Motor neuron (in vitro differentiated cells): Measurements from ENCODE around the gene SLC12A5. TPM values are rescaled to one million over a fixed set of nuclear protein-coding genes. Genes with fewer than 3 reads are reported as not detected.
A peak's percentile ranks its signal among the peaks of the same experiment; 100 is the strongest.

Experiments used
- ATAC-seq, 8 experiments: fragments of 200-7000 bp; cut with Tn5 transposase; replicated peaks in 6 of 8; 2 replicates each; pipeline ENCODE4 v1.8.0; 2021; ENCODE audit warnings: mild to moderate bottlenecking in 8 of 8, moderate library complexity in 8 of 8
- H3K27ac ChIP-seq, 2 donors: fragments of 250-450 bp; sonication (Bioruptor Pico); 2 replicates each; pipeline ENCODE4 v1.9.0; 2021; ENCODE audit warnings: antibody characterized with exemption in 2 of 2, mild to moderate bottlenecking in 2 of 2, moderate library complexity in 1 of 2
- H3K4me1 ChIP-seq, 2 donors: fragments of 250-450 bp; sonication (Bioruptor Pico); replicated peaks in 1 of 2; 2 replicates each; pipeline ENCODE4 v1.6.1; 2021; ENCODE audit warnings: antibody characterized with exemption in 2 of 2, mild to moderate bottlenecking in 2 of 2, moderate library complexity in 1 of 2
- H3K4me3 ChIP-seq, 5 donors: fragments of 250-450 bp; sonication (Bioruptor Pico); 2 replicates each; pipeline ENCODE4 v1.9.0; 2021; ENCODE audit warnings: antibody characterized with exemption in 5 of 5, mild to moderate bottlenecking in 5 of 5, moderate library complexity in 4 of 5
- WGBS, 10 experiments: fragments of 450-650 bp; shearing (Covaris generic); methylation state at CpG; one replicate each; pipeline ENCODE4 v1.0.0; 2022; 5-methylcytosine and 5-hydroxymethylcytosine counted together
- in situ Hi-C, 9 experiments: fragments of 400-800 bp; cut with MboI; loops; one replicate each; pipeline ENCODE4 v1.15.0; 2021; ENCODE audit warnings: low sequenced_read_pairs in 9 of 9, low pct_unique_long_range_greater_than_20kb in 2 of 9; ENCODE audit not compliant: unreplicated experiment in 9 of 9
- total RNA-seq, 8 experiments: library from RNA; unstranded; fragments of 300-600 nt; gene quantifications; 2 replicates each; pipeline versions ENCODE4 v1.2.3 to v1.2.4, GENCODE V29; 2022

Gene SLC12A5
- total RNA-seq, 8 experiments from 2014 or later, result 0.81 to 55.8 (median 25.1) TPM

DNA sequence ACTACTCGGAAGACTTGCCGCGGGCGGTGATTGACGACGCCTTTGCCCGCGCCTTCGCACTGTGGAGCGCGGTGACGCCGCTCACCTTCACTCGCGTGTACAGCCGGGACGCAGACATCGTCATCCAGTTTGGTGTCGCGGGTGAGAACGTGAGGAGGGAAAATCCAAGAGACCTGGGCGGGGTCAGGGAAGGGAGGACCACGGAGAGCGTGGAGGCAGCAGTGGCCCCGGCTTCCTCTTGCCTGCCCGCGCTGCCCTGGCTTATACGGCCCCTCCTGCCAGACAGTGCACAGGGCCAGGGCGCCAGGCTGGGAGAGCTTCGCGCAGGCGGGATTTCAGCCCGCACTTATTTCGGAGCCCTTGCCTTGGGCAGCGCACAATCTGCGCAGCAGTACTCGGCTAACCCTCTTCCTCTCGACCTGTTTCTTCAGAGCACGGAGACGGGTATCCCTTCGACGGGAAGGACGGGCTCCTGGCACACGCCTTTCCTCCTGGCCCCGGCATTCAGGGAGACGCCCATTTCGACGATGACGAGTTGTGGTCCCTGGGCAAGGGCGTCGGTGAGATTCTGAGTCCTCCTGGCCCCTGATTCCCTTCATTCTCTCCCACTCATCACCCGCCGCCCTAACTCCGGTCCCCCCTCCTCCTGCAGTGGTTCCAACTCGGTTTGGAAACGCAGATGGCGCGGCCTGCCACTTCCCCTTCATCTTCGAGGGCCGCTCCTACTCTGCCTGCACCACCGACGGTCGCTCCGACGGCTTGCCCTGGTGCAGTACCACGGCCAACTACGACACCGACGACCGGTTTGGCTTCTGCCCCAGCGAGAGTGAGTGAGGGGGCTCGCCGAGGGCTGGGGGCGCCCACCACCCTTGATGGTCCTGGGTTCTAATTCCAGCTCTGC is 18.3 kb upstream of the SLC12A5 start:
- H3K27ac ChIP-seq, result no peak overlapping the region
- 0 to 68% (median 12%) methylated on average over 2 to 24 of the region's 74 CpGs; no CpG with 5 or more reads in 3 of the 10 experiments for WGBS, 10 experiments
- in situ Hi-C loops, result loop anchor here in 1 of 9 experiments (25.0 kb wide), 1 partner anchor 327 kb away; no protein-coding TSS in a partner anchor
- H3K4me3 ChIP-seq, result no peak overlapping the region
- peak in 5 of 8 experiments; percentile 6 to 16 (median 7) for ATAC-seq
- H3K4me1 ChIP-seq, result peaks cover 0 to 6% of the 10 kb centered on the region in 2 donors

DNA sequence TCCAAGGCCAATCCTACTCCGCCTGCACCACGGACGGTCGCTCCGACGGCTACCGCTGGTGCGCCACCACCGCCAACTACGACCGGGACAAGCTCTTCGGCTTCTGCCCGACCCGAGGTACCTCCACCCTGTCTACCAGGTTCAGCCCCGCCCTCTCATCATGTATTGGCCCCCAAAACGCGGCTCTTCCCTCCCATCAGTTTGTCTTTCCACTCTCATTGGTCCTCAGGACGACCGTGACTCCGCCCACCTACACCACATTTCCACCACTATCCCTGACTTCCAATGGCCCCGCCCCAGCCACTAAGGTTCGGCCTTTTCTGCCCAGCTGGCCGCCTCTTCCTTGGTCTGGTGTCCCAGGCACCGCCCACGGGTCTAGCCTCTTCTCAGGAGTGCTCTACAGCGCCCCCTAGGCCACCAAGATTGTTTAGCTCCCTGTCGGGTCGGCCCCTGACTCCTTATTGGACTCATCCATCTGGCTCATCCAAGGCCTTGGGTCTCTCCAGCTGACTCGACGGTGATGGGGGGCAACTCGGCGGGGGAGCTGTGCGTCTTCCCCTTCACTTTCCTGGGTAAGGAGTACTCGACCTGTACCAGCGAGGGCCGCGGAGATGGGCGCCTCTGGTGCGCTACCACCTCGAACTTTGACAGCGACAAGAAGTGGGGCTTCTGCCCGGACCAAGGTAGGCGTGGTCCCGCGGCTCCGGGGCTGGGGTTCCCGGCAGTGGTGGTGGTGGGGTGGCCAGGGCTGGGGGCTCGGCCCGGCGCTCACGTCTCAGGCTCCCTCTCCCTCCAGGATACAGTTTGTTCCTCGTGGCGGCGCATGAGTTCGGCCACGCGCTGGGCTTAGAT is 17.2 kb upstream of the SLC12A5 start:
- WGBS, 10 experiments, result 0 to 91% (median 36%) methylated on average over 2 to 22 of the region's 57 CpGs; no CpG with 5 or more reads in 3 of the 10 experiments
- Histone ChIP-seq H3K4me1 (peaks cover 0 to 6% of the 10 kb centered on the region in 2 donors), H3K27ac (no peak overlapping the region), H3K4me3 (no peak overlapping the region)
- peak in 3 of 8 experiments; percentile 39 to 77 (median 48) for ATAC-seq
- in situ Hi-C loops, result loop anchor here in 1 of 9 experiments (25.0 kb wide), 1 partner anchor 325 kb away; no protein-coding TSS in a partner anchor

DNA sequence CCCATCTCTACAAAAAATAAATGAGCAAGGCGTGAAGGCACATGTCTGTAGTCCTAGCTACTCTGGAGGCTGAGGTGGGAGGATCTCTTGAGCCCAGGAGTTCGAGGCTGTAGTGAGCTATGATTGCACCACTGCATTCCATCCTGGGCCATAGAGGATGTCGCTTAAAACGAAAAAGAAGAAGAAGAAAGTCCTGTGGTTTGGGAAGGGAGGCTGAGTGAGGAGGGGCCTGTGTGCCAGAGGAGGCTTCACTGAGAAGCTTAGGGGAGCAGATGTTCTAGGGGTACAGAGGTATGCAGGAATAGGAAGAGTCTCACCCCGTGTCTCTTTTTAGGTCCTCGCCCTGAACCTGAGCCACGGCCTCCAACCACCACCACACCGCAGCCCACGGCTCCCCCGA is 16.1 kb upstream of the SLC12A5 start:
- Histone ChIP-seq H3K27ac (no peak overlapping the region), H3K4me3 (no peak overlapping the region), H3K4me1 (peaks cover 0 to 6% of the 10 kb centered on the region in 2 donors)
- in situ Hi-C loops, result loop anchor here in 1 of 9 experiments (25.0 kb wide), 1 partner anchor 324 kb away; no protein-coding TSS in a partner anchor
- no peak for ATAC-seq
- 17 to 61% (median 50%) methylated on average over 1 to 3 of the region's 10 CpGs; no CpG with 5 or more reads in 6 of the 10 experiments for WGBS, 10 experiments

DNA sequence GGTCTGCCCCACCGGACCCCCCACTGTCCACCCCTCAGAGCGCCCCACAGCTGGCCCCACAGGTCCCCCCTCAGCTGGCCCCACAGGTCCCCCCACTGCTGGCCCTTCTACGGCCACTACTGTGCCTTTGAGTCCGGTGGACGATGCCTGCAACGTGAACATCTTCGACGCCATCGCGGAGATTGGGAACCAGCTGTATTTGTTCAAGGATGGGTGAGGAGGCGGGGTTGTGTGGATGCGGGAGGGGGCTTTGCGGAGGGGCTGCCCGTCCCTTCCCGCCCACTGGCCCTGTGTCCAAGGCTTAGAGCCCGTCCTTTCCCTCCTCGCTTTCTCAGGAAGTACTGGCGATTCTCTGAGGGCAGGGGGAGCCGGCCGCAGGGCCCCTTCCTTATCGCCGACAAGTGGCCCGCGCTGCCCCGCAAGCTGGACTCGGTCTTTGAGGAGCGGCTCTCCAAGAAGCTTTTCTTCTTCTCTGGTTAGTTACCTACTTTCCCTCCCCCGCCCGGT is 15.6 kb upstream of the SLC12A5 start:
- in situ Hi-C loops, result loop anchor here in 1 of 9 experiments (25.0 kb wide), 1 partner anchor 324 kb away; no protein-coding TSS in a partner anchor
- no peak overlapping the region for H3K27ac ChIP-seq
- no peak overlapping the region for H3K4me3 ChIP-seq
- WGBS, 10 experiments, result 5% methylated on average over 8 of the region's 29 CpGs; no CpG with 5 or more reads in 9 of the 10 experiments
- peak in 2 of 8 experiments; percentile 1 for ATAC-seq
- H3K4me1 ChIP-seq, result peaks cover 0 to 2% of the 10 kb centered on the region in 2 donors

DNA sequence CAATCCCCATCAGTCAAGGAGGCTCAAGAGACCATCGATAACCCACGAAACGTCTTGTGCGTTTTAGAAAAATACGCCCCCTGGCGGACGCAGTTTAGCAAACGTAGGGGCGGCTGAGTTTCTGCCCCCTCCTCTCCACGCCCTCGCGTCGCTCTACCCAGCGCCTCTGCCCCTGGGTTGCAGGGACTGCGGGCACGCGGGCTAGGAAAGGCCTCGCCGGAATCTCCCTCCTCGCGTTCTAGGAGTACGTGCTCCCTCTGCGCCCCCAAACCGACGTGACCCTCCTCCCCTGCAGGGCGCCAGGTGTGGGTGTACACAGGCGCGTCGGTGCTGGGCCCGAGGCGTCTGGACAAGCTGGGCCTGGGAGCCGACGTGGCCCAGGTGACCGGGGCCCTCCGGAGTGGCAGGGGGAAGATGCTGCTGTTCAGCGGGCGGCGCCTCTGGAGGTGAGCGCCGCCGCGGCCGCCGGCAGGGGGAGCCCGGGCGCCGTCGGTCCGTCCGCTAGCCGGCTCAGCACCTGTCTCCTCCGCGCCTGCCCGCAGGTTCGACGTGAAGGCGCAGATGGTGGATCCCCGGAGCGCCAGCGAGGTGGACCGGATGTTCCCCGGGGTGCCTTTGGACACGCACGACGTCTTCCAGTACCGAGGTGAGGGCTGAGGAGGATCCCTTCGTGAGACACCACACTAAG is 15.0 kb upstream of the SLC12A5 start:
- H3K4me3 ChIP-seq, result peak overlapping the region in 2 of 5 donors; percentile 4 to 13

DNA sequence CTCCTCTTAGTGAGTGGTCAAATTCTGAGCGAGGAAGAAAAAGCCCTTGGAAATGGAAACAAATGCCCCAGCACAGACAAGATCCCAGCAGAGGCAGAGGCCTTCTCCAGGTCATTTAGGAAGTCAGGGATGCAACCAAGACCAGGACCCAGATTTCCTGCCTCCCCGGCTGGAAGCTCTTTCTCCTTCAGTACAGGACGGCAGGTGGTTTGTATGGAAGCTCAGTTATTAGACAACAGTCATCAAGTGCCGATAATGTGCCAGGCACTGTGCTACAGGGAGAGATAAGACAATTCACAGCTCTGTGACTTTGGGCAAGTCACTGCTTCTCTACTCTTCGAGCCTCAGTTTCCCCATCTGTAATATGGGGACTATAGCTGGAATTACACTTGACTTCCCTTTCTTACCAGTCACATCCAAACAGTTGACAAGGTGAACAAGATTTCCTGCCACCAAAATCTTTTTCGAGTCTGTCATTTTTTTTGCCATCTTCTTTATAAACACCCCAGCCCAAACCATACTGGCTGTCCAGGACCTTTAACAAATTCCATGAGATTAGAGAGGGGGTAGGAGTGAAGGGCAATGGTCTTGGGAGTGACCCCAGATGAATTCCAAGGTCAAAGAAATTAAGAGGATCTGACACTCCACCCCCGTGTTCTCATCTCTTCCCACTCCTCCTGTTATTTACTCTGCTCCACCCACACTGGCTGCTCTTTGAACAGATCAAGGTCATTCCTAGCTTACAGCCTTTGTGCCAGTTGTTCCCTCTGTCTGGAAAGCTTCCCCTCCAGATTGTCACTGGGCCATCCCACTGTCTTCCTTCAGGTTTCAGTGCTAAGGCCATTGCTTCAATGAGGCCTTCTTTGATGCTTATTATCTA is 14.3 kb upstream of the SLC12A5 start:
- Histone ChIP-seq H3K4me3 (peak overlapping the region in 1 of 5 donors; percentile 4), H3K4me1 (no peaks in the 10 kb centered on the region), H3K27ac (no peak overlapping the region)
- no peak for ATAC-seq
- in situ Hi-C loops, result loop anchor here in 1 of 9 experiments (25.0 kb wide), 1 partner anchor 323 kb away; no protein-coding TSS in a partner anchor
- 14 to 72% (median 42%) methylated on average over 1 to 6 of the region's 7 CpGs; no CpG with 5 or more reads in 2 of the 10 experiments for WGBS, 10 experiments

More for the DNA sequence above, 15.0 kb upstream of the SLC12A5 start:
- Histone ChIP-seq H3K4me1 (no peaks in the 10 kb centered on the region), H3K27ac (no peak overlapping the region)
- in situ Hi-C loops, result loop anchor here in 1 of 9 experiments (25.0 kb wide), 1 partner anchor 323 kb away; no protein-coding TSS in a partner anchor
- 0 to 10% (median 3%) methylated on average over 1 to 16 of the region's 67 CpGs; no CpG with 5 or more reads in 4 of the 10 experiments for WGBS, 10 experiments
- ATAC-seq, result peak; percentile 82 to 91 (median 88)

DNA sequence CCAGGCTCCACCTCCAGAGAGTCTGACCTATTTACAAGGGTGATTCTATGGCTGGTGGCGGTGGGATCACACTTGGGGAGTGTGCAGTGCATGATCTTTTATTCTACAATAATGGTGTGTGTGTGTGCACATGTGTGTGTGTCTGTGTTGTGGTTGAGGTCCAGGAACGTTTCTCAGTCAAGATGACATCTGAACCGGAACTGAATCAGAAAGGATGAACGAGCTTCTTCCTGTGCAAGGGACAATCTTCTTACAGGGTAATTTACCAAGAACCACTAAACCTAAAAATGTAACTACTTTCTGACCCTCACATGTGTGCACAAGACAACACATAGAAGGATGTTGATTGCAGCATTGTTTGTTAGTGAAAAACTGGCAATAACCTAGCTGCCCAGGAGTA is 11.7 kb upstream of the SLC12A5 start:
- H3K4me3 ChIP-seq, result no peak overlapping the region
- H3K27ac ChIP-seq, result no peak overlapping the region
- in situ Hi-C loops, result loop anchor here in 1 of 9 experiments (25.0 kb wide), 1 partner anchor 320 kb away; no protein-coding TSS in a partner anchor
- H3K4me1 ChIP-seq, result peaks cover 0 to 4% of the 10 kb centered on the region in 2 donors
- 14 to 100% (median 74%) methylated on average over 1 to 4 of the region's 4 CpGs; no CpG with 5 or more reads in 1 of the 10 experiments for WGBS, 10 experiments
- no peak for ATAC-seq

DNA sequence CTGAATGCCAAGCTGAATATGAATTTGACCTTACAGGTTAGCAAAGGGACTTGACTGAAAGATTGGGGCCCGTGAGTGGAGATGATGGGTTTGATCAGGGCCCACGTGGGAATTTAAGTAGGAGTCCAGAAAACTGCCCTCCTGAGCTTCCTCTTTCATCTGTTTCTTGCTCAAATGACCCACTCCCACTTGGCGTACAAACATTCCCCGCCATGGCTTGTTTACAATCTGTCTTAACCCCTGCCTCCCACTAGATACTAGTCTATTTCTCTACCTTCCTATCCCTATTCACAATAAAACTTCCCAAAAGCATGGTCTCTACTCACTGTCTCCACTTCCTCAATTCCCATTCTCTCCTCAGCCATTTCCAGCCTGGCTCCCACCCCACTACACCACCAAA is 10.9 kb upstream of the SLC12A5 start:
- 0 to 93% (median 43%) methylated on average over 1 to 4 of the region's 4 CpGs; no CpG with 5 or more reads in 2 of the 10 experiments for WGBS, 10 experiments

DNA sequence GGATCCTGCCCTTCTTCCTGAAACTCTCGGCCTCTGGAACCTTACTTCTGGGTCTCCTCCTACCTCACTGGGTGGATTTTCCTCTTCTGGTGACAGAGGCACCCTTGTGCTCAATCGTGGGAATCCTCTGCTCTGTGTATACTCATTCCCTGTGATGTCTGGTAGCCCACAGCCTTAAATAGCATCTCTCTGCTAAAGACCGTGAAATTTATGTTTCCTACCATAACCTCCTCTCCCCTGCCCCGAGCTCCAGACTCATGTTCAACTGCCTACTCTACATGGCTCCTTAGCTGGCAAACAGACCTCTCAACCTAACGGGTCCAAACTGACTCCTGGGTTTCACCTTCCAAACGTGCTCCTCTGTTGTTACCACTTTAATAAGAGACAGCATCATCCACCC is 10.4 kb upstream of the SLC12A5 start:
- in situ Hi-C loops, result loop anchor here in 1 of 9 experiments (25.0 kb wide), 1 partner anchor 319 kb away; no protein-coding TSS in a partner anchor

More for the DNA sequence above, 10.9 kb upstream of the SLC12A5 start:
- Histone ChIP-seq H3K27ac (no peak overlapping the region), H3K4me1 (peaks cover 6 to 9% of the 10 kb centered on the region in 2 donors), H3K4me3 (no peak overlapping the region)
- in situ Hi-C loops, result loop anchor here in 1 of 9 experiments (25.0 kb wide), 1 partner anchor 319 kb away; no protein-coding TSS in a partner anchor
- ATAC-seq, result no peak

DNA sequence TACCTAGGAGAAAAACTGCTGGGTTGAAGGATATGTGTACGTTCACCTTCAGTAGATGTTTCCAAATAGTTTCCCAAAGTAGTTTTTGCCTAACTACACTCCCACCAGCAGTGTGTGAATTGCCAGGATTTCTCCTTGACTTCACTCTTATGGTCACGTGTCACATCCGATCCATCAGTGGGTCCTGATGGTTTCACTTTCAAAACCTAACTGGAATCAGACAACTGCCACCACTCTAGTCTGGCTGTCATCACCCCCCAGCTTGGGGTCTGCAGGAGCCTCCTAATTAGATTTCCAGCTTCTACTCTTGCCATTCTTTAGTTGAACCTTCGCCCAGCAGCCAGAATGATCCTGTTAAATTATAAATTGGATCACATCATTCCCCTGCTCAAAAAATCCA is 8.5 kb upstream of the SLC12A5 start:
- no peak for ATAC-seq
- WGBS, 10 experiments, result 43 to 100% (median 92%) methylated on average over 1 to 4 of the region's 4 CpGs; no CpG with 5 or more reads in 2 of the 10 experiments
- Histone ChIP-seq H3K27ac (no peak overlapping the region), H3K4me1 (peaks cover 19 to 21% of the 10 kb centered on the region in 2 donors), H3K4me3 (no peak overlapping the region)
- in situ Hi-C loops, result loop anchor here in 1 of 9 experiments (25.0 kb wide), 1 partner anchor 317 kb away; no protein-coding TSS in a partner anchor

More for the DNA sequence above, 10.4 kb upstream of the SLC12A5 start:
- no peak for ATAC-seq
- Histone ChIP-seq H3K4me1 (peaks cover 8 to 11% of the 10 kb centered on the region in 2 donors), H3K4me3 (no peak overlapping the region), H3K27ac (no peak overlapping the region)
- WGBS, 10 experiments, result 14 to 87% (median 27%) methylated on average over 1 to 6 of the region's 6 CpGs; no CpG with 5 or more reads in 1 of the 10 experiments
